ENCODE measurements around the gene GRID1.

GRID1 gene

GRCh38 chr10:86200867-86201266 lies 165.7 kb downstream of the GRID1 start:
- no peaks in the 10 kb centered on the region for H3K36me3 ChIP-seq (ENCODE audit: control insufficient read depth in 2 of 2, insufficient read depth in 1 of 2, low read length in 2 of 2)
- H3K4me1 ChIP-seq (ENCODE audit: control insufficient read depth, insufficient read depth, low read length): no peaks in the 10 kb centered on the region
- CTCF ChIA-PET: no interaction called here
- no peak overlapping the region for H3K4me3 ChIP-seq (ENCODE audit: low read depth, low read length)
- POLR2A ChIA-PET: no interaction called here
- H3K27ac ChIP-seq (ENCODE audit: extremely low read depth, low read depth, low read length): no peak overlapping the region
- no peaks in the 10 kb centered on the region for H3K9me3 ChIP-seq (ENCODE audit: control insufficient read depth, insufficient read depth, low read depth, low read length)
- TF ChIP-seq REST (tag by site-specific recombination; IDR thresholded peaks at IDR 0.05) (no peak), ZNF48 (tag by site-specific recombination; IDR thresholded peaks at IDR 0.05) (no peak), ZNF274 (IDR thresholded peaks at IDR 0.05; ENCODE audit: low read length) (no peak), ZNF274 (tag by site-specific recombination; IDR thresholded peaks at IDR 0.05; ENCODE audit: borderline replicate concordance) (no peak), ZNF140 (tag by site-specific recombination; IDR thresholded peaks at IDR 0.05) (peak; percentile 96)

GRCh38 chr10:86200269-86200668 lies 166.3 kb downstream of the GRID1 start:
- no peaks in the 10 kb centered on the region for H3K9me3 ChIP-seq (ENCODE audit: control insufficient read depth, insufficient read depth, low read depth, low read length)
- TF ChIP-seq ZNF555 (tag by site-specific recombination; conservative IDR thresholded peaks at IDR 0.05): no peak
- no peak for TF ChIP-seq ZBTB8A (tag by site-specific recombination; IDR thresholded peaks at IDR 0.05)
- no peak for TF ChIP-seq ZNF692 (tag by site-specific recombination; IDR thresholded peaks at IDR 0.05)
- no peak for TF ChIP-seq ZNF777 (tag by site-specific recombination; IDR thresholded peaks at IDR 0.05; ENCODE audit: borderline replicate concordance)
- TF ChIP-seq ZNF654 (tag by site-specific recombination; IDR thresholded peaks at IDR 0.05; ENCODE audit: low read depth): no peak
- no peak for TF ChIP-seq GLIS1 (tag by site-specific recombination; IDR thresholded peaks at IDR 0.05)
- no peak for TF ChIP-seq ZEB2 (tag by site-specific recombination; IDR thresholded peaks at IDR 0.05)
- TF ChIP-seq ZNF639 (tag by site-specific recombination; IDR thresholded peaks at IDR 0.05): no peak
- no peak for TF ChIP-seq ZNF561 (tag by site-specific recombination; IDR thresholded peaks at IDR 0.05; ENCODE audit: borderline replicate concordance)
- no peak for TF ChIP-seq ZNF280C (tag by site-specific recombination; IDR thresholded peaks at IDR 0.05)
- no peak for TF ChIP-seq ZNF26 (tag by site-specific recombination; IDR thresholded peaks at IDR 0.05)
- TF ChIP-seq KLF1 (tag by site-specific recombination; IDR thresholded peaks at IDR 0.05): no peak
- no peak for TF ChIP-seq TCF7L2 (IDR thresholded peaks at IDR 0.05; ENCODE audit: borderline replicate concordance, low read depth, low read length)
- TF ChIP-seq TRIM28 (IDR thresholded peaks at IDR 0.05; ENCODE audit: borderline replicate concordance, low read length): no peak
- TF ChIP-seq ZNF112 (tag by site-specific recombination; IDR thresholded peaks at IDR 0.05): no peak
- no peak for TF ChIP-seq ZIC2 (tag by site-specific recombination; IDR thresholded peaks at IDR 0.05)
- no peak for TF ChIP-seq IKZF3 (tag by site-specific recombination; IDR thresholded peaks at IDR 0.05)
- TF ChIP-seq EGR2 (tag by site-specific recombination; IDR thresholded peaks at IDR 0.05; ENCODE audit: low read depth): no peak
- no peak overlapping the region for H3K27ac ChIP-seq (ENCODE audit: extremely low read depth, low read depth, low read length)
- ChIA-PET CTCF (interaction anchor here (1.7 kb wide), 1 partner anchor 12 kb away, joined by 3 read pairs; no protein-coding TSS in a partner anchor), POLR2A (no interaction called here)
- H3K4me3 ChIP-seq (ENCODE audit: low read depth, low read length): no peak overlapping the region
- H3K4me1 ChIP-seq (ENCODE audit: control insufficient read depth, insufficient read depth, low read length): no peaks in the 10 kb centered on the region
- H3K36me3 ChIP-seq (ENCODE audit: control insufficient read depth in 2 of 2, insufficient read depth in 1 of 2, low read length in 2 of 2): no peaks in the 10 kb centered on the region
